Fibroblast of skin of back (primary cell): Measurements from ENCODE around the gene NRF1.

Experiments
- DNase-seq: peaks from one replicate; pipeline ENCODE4 v3.0.0-alpha.2; 2013

Gene NRF1

GRCh38 chr7:129804111-129804889 is 192.8 kb downstream of the NRF1 start:
- DNase-seq: no peak

GRCh38 chr7:129804890-129805719 is 193.6 kb downstream of the NRF1 start:
- no peak for DNase-seq
